ENCODE measurements around the gene AKT1.

AKT1 gene

DNA sequence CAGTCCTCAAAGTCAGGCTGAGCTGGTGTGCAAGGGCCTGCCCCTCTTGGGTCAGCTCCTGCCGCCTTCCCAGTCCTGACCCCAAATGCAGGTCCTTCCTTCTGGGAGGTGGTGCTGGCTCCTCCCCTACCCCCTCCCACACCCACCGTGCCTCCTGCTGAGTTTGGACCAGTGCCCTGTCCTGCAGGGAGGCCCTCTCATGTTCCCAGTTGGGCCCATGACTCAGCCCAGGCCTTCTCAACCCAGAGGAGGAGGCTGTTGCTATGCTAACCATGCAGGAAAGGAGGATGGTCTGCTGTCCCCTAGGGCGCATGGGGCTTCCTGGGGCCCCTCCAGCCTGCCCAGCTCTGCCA, 9.8 kb upstream of the AKT1 start:
- TF ChIP-seq, protein P1, sequence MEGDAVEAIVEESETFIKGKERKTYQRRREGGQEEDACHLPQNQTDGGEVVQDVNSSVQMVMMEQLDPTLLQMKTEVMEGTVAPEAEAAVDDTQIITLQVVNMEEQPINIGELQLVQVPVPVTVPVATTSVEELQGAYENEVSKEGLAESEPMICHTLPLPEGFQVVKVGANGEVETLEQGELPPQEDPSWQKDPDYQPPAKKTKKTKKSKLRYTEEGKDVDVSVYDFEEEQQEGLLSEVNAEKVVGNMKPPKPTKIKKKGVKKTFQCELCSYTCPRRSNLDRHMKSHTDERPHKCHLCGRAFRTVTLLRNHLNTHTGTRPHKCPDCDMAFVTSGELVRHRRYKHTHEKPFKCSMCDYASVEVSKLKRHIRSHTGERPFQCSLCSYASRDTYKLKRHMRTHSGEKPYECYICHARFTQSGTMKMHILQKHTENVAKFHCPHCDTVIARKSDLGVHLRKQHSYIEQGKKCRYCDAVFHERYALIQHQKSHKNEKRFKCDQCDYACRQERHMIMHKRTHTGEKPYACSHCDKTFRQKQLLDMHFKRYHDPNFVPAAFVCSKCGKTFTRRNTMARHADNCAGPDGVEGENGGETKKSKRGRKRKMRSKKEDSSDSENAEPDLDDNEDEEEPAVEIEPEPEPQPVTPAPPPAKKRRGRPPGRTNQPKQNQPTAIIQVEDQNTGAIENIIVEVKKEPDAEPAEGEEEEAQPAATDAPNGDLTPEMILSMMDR (IDR thresholded peaks at IDR 0.05; ENCODE audit: low read depth, low read length, missing control alignments) = no peak
- no peak overlapping the region for H3K4me3 ChIP-seq (ENCODE audit: low read depth, low read length)
- DNase-seq (ENCODE audit: low read depth) = no peak

DNA sequence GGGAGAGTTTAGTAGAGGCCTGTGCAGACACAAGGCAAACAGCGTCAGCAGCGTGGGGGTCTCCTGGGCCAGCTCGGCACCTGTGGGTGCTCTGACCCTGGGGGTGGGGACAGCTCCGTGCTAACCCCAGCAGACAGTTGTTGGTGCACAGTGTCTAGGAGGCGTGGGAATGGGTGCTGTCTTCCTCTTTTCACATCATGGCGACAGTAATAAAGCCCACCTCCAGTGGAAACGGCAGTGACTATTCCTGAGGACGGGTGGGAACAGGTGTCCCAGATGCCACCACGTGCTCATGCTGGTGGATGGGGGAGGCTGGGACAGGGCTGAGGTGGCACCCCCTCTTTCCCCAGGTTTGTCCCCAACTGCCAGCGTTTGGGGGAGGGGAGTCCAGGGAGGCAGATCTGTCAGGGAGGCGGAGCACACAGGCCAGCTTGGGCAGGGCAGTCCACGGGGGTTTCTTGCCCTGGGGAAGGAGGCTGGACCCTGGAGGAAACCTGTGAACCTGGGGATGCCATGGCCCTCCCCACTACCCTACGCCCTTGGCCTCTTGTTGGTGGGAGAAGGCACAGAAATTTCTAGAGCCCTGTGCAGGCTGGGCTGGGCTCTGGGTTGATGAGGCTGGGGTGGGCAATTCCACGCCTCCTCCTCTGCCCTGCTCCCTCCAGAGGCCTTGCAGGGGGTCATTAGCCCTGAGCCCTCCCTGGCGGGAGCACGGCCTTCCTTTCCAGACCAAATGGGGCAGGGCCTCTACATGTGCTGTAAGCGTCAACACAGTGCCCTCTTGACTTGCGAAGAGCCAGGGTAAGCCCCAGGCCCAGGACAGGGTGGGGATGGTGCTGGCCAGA, 9.2 kb upstream of the AKT1 start:
- no peak overlapping the region for H3K4me3 ChIP-seq (ENCODE audit: low read depth, low read length)
- no peak for DNase-seq (ENCODE audit: low read depth)
- TF ChIP-seq, protein P1 (IDR thresholded peaks at IDR 0.05; ENCODE audit: low read depth, low read length, missing control alignments) = no peak

DNA sequence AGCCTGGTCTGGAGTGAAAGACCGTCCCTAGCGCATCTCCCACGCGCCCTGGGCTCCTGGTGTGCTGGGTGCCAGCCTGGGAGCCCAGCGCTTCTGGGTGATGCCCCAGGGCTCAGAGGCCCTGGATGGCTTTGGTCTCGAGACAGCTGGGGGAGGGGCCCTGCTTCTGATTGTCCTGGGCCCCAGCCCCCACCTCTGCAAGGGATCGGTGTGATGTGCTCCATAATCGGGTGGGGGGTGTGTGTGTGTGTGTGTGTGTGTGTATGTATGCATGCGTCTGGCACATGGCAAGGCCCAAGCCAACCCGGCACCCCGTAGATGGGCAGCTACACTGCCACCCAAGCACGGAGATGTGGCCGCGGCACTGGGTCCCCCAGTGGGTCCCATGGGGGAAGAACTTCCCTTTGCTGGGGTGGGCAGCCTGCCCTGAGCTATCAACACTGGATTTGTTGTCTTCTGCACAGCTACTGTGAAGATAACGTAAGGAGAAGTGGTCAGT, 8.4 kb upstream of the AKT1 start:
- no peak for DNase-seq (ENCODE audit: low read depth)
- TF ChIP-seq, protein P1 (IDR thresholded peaks at IDR 0.05; ENCODE audit: low read depth, low read length, missing control alignments) = no peak
- H3K4me3 ChIP-seq (ENCODE audit: low read depth, low read length) = no peak overlapping the region

DNA sequence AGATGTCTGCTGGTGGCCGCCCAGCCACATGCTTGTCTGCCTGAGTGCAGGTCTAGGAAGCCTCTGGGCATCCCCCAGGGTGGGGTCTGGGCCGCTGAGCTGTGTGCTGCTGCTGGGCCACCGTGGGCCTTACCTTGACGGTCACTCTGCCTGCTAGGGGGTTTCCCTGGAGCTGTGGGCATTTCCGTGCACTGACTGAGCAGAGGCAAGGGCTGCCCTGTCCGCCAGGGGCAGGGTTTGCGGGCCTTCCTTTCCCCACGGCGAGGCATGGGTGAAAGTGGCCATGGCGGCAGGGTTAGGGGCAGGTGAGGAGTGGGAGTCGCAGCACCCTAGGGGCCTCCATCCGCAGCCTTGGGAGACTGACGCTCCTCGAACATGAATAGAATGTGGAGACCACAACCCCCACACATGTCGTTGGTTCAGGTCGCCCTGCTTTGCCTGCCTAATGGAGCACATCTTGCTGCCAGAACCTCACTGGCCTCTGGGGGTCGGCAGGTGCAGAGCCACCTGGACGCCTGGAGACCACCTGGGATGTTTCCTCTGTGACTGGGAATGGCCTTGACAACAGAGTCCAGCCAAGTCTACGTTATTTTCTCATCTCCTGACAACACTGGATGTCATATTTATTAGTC, 7.8 kb upstream of the AKT1 start:
- no peak overlapping the region for H3K4me3 ChIP-seq (ENCODE audit: low read depth, low read length)
- TF ChIP-seq, protein P1 (IDR thresholded peaks at IDR 0.05; ENCODE audit: low read depth, low read length, missing control alignments) = no peak
- DNase-seq (ENCODE audit: low read depth) = no peak

DNA sequence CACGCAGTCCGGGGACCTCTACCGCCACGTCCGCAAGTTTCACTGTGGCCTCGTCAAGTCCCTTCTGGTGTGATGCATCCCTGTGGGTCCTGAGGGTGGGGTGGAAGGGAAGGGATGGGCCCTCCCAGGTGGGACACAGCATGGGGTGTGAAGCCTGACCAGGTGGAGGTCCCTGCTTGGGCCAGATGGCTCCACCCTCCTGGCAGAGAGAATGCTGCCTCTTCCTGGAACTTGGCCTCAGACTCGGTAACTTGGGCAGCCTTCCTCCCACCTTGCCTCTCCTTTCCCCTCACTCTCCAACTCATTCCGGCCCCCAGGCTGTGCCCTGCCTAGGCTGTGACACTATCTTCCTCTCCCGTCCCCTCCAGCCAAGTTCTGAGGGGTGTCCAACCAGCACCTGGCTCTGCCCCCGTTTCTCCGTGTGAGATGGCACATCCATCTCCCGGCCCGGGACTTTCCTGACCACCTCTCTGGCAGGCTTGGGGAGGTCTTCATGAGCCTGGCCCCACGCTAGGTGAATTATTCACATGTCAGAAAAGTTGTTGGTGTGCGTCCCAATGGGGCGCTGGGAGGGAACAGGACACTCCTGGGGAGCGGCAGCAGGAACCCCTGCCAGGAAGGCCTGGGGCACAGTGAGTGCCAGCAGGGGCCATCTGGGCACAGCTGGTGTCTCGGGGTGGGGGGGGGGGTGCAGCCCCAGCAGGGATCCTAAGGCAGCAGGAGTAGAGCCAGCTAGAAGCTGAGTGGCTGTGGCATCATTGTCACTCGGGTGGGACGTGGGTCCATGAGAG, 7.0 kb upstream of the AKT1 start:
- TF ChIP-seq, protein P1 (IDR thresholded peaks at IDR 0.05; ENCODE audit: low read depth, low read length, missing control alignments) = no peak

DNA sequence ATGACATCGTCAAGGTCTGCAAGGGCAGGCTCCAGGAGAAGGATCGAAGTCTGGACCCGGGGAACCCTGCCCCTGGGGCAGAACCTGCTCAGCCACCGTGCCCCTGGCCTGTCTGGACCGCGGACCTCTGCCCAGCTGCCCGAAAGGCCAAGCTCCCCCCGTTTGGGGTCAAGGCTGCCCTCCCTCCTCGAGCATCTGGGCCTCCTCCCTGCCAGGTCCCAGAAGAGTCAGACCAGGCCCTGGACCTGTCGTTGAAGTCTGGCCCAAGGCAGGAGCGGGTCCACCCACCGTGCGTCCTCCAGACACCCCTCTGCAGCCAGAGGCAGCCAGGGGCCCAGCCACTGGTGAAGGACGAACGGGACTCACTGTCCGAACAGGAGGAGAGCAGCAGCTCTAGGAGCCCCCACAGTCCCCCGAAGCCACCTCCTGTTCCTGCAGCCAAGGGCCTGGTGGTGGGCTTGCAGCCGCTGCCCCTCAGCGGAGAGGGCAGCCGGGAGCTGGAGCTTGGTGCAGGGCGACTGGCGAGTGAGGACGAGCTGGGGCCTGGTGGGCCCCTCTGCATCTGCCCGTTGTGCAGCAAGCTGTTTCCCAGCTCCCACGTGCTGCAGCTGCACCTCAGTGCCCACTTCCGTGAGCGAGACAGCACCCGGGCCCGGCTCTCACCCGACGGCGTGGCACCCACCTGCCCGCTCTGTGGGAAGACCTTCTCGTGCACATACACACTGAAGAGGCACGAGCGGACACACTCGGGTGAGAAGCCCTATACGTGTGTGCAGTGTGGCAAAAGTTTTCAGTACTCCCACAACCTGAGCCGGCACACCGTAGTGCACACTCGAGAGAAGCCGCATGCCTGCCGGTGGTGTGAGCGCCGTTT, 6.2 kb upstream of the AKT1 start:
- TF ChIP-seq, protein P1 (IDR thresholded peaks at IDR 0.05; ENCODE audit: low read depth, low read length, missing control alignments) = no peak
- peak overlapping the region; percentile 78 for H3K4me3 ChIP-seq (ENCODE audit: low read depth, low read length)
- DNase-seq (ENCODE audit: low read depth) = no peak

More for the DNA sequence above, 7.0 kb upstream of the AKT1 start:
- no peak overlapping the region for H3K4me3 ChIP-seq (ENCODE audit: low read depth, low read length)
- no peak for DNase-seq (ENCODE audit: low read depth)

All from GM12864 (cell line).